ENCODE results near the gene SEPTIN8. TPM values are rescaled to one million over a fixed set of nuclear protein-coding genes. Genes with fewer than 3 reads are reported as not detected.

SEPTIN8 gene
- polyA plus RNA-seq, 4 donors: 75.6 to 90.5 (median 80.4) TPM

DNA sequence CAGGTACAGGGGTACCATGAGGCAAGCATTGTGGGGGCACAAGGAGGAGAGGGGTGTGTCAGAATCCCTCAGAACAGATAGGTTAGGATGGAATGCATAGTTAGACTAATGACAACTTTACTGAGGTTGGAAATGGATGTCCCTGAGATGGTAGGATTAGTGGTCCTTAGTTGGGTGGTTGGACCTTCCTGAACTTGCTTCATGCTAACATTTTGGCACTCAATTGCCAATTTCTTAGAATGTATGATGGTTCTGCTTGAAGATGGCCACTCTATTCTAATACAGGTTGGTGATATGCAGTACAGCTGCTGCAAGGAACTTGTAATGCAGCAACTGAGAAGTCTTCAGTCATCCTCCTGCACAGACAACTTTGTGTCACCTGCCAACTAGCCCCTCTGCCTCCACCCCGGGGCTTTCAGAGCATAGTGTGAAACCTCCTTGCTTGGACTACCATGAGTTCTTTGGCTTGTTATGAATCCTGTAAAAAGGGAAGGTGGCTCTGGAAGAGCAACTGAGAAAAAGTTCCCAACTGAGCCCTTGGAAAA, 24.4 kb downstream of the SEPTIN8 start:
- DNase-seq (ENCODE audit: low read depth in 4 of 4, low spot score in 3 of 4): no peak

DNA sequence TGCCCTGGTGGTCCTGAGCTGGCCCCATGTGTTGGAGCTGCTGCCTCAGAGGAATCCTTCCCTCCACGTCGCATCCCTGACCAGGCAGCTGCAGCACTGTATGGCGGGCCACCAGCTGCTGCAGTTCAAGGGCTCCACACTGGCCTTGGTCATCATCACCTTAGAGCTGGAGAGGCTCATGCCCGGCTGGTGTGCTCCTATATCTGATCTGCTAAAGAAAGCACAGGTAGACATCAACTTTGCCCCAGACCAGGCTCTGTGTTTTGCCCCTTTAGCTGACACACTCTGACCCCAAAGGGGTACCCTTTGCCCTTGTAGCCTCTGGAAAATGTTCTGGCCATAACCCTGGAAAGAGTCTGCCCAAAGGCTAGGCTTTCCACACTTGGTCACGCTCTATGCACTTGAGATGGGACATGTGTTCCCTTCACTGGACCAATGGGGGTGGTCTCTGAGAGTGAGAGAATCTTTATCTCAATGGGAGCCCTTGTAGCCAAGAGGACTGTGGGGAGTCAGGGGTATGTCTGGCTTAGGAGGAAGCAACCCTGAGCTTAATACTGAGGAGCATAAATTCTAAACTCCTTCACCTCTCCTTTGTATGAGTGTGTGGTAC, 25.0 kb downstream of the SEPTIN8 start:
- no peak for DNase-seq (ENCODE audit: low read depth in 4 of 4, low spot score in 3 of 4)

DNA sequence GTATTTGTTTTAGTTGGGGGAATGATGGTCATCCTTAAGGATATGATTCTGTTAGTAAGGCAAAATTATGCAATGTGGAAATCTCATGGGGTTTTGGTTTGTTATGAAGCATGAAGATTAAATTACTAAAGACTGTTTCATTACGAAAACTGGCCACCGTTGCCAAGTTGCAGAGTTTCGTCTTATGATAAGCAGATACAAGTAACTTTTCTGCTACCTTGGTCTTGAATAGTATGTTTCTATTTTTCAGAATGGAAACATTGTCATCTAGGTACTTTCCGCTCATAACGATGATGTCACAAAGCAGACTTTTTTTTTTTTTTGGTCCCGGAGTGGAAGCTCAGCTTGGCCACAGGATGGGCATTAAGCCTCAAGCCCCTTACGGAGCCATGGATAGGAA, 25.6 kb downstream of the SEPTIN8 start:
- no peak for DNase-seq (ENCODE audit: low read depth in 4 of 4, low spot score in 3 of 4)

DNA sequence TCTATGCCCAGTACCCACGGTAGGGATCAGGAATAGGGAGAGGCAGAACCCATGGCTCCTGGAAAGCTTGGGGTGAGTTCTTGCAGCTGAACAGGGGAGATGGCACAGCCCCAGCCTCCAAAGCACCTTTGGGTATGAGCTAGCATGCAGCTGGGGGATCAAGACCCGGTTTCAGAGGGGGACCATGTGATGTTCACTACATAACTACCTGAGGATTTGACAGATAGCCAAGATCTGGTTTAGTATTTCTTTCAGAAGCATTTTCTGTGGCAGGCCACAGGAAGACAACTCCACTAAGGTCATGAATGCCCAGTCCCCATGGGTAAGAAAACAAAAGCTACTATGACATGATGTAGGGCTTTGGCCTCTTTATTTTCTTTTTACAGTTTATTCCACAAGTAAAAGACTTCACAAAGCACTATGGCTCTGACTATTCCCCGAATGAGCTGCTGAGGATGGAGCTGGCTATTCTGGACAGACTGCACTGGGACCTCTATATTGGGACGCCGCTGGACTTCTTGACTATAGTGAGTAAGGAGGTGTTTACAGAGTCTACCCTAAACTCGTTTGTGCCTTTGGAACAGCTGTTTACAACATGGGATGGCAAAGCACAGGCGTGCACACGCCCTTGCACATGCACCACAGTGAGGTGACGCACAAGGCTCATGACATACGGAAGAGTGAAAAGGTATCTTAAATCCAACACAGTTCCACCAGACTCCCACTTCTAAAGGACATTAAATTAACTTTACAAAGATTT, 26.4 kb downstream of the SEPTIN8 start:
- DNase-seq (ENCODE audit: low read depth in 4 of 4, low spot score in 3 of 4): no peak

DNA sequence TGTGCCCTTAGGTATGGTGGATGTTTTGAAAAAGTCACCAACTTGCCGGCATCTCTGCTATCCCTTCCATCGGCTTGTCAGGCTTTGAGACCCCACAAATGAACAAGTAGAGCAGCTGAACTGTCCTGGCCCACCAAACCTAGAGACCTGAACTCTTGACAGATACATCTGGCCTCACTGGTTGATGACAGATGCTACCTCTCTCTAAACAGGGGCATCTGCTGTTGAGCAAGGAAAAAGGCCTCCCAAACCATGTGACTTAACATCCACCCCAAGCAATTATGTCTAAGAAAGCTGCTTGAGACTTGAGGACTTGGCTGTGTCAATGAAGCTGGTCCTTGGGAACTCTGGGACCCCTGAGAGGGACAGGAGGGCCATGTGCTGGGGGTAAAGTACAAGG, 27.5 kb downstream of the SEPTIN8 start:
- DNase-seq (ENCODE audit: low read depth in 4 of 4, low spot score in 3 of 4): no peak

DNA sequence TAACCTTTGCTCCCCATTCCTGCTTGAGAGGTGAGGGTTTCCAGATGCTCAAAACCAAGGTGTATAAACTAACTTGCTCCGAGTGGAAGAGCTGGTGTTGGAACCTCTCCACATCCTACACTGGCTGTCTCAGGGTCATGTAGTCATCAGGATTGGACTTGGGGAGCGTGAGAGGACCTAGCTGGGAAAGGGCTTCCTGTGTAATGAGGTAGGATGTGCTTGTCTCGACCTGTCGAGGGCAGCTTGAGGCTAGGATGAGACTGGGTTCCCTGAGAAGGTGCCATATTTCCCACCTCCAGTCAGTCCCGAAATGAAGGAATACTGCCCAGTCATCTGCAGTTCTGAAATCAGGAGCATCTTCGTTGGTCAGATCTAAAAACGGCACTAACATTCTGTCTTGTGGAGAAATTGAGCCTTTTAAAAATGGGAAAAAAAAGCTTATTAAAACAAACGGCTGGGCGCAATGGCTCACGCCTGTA, 28.5 kb downstream of the SEPTIN8 start:
- DNase-seq (ENCODE audit: low read depth in 4 of 4, low spot score in 3 of 4): no peak

DNA sequence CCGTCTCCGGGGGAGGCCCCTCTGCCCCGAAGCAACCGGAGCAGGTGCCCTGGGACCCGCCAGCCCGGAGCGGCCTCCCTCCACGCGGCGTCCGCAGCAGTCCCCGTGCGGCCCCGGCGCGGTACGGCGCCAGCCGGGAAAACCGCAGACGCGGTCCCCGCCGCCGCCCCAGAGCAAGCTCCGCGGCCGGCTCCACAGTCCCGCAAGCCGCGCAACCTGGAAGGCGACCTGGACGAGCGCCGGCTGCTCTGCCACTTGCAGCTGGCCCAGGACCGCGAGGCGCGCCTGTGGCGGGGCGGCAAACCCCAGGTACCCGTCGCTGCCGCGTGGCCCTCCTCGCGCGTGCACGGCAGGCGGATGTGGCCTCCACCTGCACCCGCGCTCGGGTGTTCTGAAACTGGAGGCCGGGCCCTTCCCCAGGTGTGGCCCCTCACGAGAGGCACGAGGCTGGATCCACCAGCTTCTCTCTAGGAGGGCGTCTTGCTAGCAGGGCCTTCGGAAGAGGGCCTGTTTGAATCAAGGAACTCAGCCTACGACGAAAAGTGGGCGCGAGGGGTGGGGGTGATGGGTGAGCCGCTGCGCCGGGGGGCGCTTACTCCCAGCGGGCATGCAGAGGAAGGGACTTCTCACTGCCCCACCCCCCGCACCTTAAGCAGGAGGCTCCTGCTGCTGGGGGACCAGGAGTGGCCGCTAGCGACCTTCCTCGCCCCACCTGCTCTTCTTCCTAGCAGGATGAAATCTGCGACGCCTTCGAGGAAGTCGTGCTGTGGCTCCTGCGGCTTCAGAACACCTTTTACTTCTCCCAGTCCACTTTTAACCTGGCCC, 29.2 kb downstream of the SEPTIN8 start:
- no peak for DNase-seq (ENCODE audit: low read depth in 4 of 4, low spot score in 3 of 4)

DNA sequence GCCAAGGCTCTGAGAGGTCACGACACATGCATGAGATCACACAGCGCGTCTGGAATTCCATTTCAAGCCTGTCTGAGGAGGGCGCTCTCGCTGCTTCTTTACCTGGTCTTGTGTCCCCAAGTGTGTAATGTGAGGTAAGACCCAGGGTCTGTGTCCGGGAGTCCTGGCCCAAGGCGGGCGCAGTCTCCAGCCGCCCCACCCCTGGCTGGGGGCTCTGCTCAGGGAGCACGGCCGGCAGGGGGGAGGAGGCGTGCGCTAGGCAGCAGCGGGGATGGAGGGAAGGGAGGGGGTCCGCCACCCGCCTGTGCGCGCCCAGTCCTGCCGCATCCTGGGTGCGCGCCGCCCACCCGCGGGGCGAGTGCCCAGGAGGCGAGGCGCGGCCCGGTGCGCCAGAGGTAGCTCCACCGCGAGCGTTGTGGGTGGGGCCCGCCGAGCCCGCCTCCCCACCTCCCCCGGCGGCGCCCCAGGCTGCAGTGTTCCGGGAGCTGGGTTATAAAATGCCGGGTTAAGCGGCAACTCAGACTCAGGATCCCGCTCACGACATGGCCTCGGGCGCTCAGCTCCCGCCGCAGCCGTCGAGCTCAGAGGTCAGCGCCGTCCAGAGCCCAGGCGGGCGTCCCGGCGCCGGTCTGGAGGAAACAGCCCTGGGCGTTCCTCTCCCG, 30.0 kb downstream of the SEPTIN8 start, which contains the start of gene CCNI2:
CCNI2 (plus strand) TSS at position 473 of the 662 bp plus-strand sequence; CDS start at position 543, 70 bp downstream.
- peak in 1 of 4 donors; percentile 62 for DNase-seq (ENCODE audit: low read depth in 4 of 4, low spot score in 3 of 4)

DNA sequence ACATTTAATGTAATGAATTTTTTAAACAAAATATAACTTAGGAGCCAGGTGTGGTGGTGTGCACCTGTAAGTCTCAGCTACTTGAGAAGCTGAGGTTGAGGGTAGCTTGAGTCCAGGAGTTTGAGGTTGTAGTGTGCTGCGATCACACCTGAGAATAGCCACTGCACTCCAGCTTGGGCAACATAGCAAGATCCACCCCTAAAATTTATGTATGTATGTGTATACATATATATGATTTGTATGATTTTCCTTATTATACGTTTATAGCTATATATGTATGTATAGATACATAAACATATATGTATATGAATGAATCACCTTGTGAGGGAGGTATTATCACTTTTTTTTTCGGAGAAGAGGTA, 30.5 kb downstream of the SEPTIN8 start:
- DNase-seq (ENCODE audit: low read depth in 4 of 4, low spot score in 3 of 4): no peak

DNA sequence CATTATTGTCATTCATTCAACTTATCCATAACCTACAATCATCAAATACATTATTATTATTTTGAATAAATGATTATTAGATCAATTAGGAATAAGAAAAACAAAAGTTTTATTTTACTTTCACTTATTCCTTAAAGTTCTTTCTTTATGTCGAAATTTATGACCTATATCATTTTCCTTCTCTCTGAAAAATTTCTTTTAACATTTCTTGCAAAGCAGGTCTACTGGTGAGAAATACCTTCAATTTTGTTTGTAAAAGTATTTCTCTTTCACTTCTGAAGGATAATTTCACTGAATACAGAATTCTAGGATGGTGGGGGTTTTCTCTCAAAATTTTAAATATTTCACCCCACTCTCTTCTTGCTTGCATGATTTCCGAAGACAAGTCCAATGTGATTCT, 32.4 kb downstream of the SEPTIN8 start:
- DNase-seq (ENCODE audit: low read depth in 4 of 4, low spot score in 3 of 4): no peak

DNA sequence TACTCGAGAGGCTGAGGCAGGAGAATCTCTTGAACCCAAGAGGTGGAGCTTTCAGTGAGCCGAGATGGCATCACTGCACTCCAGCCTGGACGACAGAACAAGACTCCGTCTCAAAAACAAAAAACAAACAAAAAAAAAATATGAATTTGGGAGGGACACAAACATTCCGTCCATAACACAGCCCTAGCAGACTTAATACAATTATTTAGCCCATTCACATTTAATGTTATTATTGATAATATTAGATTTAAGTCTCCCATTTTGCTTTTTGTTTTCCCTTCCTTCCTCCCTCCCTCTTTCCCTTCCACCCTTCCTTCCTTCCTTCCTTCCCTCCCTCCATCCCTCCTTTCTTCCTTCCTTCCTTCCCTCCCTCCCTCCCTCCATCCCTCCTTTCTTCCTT, 34.4 kb downstream of the SEPTIN8 start:
- no peak for DNase-seq (ENCODE audit: low read depth in 4 of 4, low spot score in 3 of 4)

DNA sequence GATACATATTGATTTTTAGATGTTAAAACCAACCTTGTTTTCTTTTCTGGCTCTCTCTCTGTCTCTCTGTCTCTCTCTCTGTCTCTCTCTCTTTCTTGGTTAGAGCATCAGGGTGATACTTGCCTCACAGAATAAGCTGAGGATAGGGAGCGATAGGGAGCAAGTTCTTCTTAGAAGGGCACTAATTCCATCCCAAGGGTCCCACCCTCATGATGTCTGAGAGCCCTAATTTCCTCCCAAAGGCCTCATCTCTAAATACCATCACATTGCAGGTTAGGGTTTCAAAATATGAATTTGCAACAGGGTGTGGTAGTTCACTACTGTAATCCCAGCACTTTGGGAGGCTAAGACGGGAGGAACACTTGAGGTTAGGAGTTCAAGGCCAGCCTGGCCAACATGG, 34.9 kb downstream of the SEPTIN8 start:
- DNase-seq (ENCODE audit: low read depth in 4 of 4, low spot score in 3 of 4): no peak

DNA sequence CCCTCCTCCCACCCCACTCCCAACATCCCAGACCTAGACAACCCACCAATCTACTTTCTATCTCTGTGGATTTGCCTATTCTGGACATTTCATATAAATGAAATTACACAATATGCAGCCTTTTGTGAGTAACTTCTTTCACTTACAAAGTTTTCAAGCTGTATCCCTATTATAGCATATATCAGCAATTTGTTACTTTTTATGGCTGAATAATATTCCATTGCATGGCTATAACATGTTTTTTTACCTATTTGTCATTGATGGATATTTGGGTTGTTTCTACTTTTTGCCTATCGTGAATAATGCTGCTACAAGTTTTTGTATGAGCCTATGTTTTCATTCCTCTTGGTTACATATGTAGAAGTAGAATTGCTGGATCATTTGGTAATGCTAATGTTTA, 37.8 kb downstream of the SEPTIN8 start:
- DNase-seq (ENCODE audit: low read depth in 4 of 4, low spot score in 3 of 4): no peak

DNA sequence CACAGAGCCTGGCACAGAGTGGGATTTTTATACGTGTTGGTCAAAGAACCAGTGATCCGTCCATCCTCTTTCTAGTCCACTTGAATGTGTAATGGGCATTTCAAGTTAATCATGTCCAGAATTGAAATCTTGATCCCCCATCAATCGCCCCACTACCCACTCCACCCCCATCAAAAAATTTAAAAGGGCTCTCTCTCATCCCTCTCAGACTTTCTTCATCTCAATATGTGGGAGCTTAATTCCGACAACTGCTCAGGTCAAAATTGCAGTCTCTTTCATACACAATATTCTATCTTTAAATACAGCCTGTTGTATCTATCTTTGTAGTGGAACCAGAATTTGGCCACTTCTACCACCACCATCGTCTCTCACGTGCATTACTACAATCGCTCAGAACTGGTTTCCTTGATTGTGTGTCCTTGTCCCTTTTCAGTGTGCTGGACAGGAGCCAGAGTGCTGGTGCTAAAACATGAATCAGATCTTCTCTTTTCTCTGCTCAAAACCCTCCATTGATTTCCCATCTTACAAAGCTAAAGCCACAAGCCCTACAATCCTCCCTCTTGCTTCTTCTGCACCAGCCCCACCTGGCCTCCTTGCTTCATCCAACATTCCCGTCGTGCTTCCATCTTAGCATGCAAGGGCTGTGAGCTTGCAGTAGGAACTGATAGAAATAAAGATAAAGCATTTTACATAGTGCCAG, 38.9 kb downstream of the SEPTIN8 start:
- DNase-seq (ENCODE audit: low read depth in 4 of 4, low spot score in 3 of 4): no peak

DNA sequence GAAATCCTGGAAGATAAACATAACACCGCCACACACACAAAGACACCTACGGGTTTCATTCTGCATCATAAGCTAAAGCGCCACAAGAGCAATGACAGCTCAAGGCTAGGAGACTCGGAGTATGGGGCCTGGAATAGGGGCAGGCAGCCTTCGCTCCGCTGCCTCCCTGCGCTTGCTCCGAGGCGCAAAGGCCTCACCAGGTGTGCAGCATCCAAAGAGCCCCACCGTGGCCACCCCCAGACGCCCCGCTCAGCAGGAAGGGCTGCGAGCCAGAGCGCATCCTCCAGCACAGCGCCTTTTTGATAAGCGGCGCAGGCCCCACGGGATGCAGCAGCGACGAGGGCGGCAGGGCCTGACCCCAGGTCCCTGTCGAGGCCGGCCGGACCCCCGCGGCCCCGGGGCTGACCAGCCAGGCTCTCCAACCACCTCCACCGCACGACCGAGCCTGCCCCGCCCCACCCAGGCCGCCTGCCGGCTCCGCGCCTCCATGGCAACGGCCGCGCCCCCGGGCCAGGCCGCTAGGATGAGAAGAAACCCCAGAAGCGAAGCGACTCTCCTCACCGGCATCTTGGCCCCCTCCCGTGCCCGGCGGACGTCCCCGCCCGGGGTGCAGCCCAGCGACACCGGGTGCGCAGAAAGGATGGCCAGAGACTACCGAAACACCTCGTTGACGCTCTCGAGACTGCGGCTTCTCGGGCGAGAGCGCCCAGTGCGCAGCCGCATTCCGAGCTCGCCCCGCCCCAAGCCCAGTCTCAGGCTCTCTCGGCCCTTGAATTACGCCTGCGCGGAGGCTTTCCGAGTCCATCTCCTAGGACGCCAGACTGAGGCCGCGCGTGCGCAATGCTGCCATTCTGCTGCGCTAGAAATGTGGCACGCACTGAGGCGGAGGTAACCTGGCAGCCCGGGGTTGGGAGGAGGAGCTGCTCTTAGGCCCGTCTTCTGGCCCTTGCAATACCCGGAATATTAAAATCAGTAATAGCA, 39.9 kb downstream of the SEPTIN8 start, which contains the start of gene KIF3A:
KIF3A (minus strand) TSS at position 694 of the 981 bp plus-strand sequence; CDS start at position 567, 127 bp downstream.
- peak; percentile 74 to 87 (median 83) for DNase-seq (ENCODE audit: low read depth in 4 of 4, low spot score in 3 of 4)

DNA sequence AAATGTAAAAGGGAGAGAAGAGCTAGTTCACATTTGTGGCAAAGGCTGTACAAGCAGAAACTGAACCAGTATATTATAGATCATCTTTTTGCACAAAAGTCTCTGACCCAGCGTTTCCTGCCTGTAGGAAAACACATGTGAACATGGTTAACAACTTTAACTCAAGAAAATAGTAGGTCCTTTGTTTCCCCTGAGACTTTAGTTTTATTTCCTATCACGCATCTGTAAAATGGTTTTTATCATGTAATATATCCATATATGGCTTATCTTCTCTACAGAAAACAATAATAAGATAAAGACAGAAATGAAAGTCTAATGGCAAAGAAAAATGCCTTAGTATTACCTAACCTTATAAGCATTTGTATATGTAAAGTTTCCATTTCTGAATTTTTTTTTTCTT, 42.4 kb downstream of the SEPTIN8 start:
- DNase-seq (ENCODE audit: low read depth in 4 of 4, low spot score in 3 of 4): no peak

DNA sequence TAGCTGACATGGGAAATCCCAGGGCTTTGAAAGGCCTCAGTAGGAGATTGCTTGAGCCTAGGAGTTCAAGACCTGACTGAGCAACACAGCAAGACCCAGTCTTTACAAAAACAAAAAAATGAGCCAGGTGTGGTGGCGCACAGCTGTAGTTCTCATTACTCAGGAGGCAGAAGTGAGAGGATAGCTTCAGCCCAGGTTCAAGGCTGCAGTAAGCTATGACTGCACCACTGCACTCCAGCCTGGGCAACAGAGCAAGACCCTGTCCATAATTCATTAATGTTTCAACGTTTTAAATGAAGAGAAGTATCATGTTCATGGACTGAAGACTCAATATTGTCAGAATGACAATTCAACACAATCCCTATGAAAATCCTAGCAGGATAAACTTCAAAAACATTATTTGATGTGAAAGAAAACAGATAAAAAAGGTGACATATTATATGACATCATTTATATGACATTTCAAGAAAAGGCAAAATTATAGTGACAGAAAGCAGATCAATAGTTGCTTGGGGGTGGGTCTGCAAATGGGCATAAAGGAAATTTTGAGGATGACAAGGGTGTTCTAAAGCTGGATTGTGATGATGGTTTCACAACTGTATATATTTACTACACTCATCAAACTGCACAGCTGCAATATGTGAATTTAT, 43.4 kb downstream of the SEPTIN8 start:
- DNase-seq (ENCODE audit: low read depth in 4 of 4, low spot score in 3 of 4): no peak

DNA sequence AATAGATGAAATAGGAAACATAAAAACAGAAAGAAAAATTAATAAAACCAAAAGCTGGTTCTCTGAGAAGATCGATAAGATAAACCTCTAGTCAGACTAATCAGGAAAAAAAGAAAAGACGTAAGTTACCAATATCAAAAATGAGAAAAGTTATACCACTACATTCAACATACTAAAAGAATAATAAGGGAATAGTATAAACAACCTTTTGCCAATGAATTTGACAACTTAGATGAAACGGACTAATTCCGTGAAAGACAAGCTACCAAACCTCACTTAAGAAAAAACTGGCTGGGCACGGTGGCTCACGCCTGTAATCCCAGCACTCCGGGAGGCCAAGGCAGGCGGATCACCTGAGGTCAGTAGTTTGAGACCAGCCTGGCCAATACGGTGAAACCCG, 47.1 kb downstream of the SEPTIN8 start:
- no peak for DNase-seq (ENCODE audit: low read depth in 4 of 4, low spot score in 3 of 4)
